ENCODE data around the gene C4B. TPM values are rescaled to one million over a fixed set of nuclear protein-coding genes. Genes with fewer than 3 reads are reported as not detected.

The C4B gene
- total RNA-seq, 1 donor from 2014 or later = 3.2 TPM

DNA sequence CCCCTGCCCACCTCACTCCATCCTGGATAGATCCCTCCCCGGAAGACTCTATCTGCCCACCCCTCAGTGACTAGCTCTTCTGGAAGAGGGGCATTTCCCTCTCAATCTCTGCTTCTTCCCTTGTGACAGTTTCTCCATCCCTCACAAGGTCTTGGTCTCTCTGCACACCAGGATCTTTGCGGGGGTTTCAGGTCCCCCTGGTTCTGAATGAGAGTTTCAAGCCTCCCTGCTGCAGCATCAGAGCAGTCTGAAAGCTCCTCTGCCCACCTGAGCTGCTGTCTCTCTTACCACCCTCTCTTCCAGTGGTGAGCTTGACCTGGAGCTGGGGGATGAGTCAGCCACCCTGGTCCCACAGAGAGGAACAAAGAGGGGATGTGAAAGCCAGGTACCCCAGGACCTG is 70.2 kb downstream of the C4B start:
- no peak for DNase-seq (ENCODE audit: low read depth)
- Mint-ChIP-seq H3K9me3 (ENCODE audit: unreplicated experiment) (peaks cover 5% of the 10 kb centered on the region), H3K27me3 (ENCODE audit: low read depth, unreplicated experiment) (peaks cover 80% of the 10 kb centered on the region), H3K27ac (ENCODE audit: unreplicated experiment) (no peak overlapping the region), H3K4me3 (ENCODE audit: unreplicated experiment) (no peak overlapping the region), H3K4me1 (ENCODE audit: low read depth, unreplicated experiment) (peaks cover 18% of the 10 kb centered on the region), H3K36me3 (ENCODE audit: low read depth, unreplicated experiment) (no peaks in the 10 kb centered on the region)
- Histone ChIP-seq H3K36me3 (ENCODE audit: insufficient read depth, low read length) (no peaks in the 10 kb centered on the region), H3K4me3 (ENCODE audit: insufficient read depth, low read depth, low read length) (no peak overlapping the region), H3K27ac (ENCODE audit: low read depth, low read length) (no peak overlapping the region), H3K79me2 (ENCODE audit: insufficient read depth, low read length) (no peaks in the 10 kb centered on the region), H3K9me3 (ENCODE audit: insufficient read depth, low read depth, low read length) (no peaks in the 10 kb centered on the region), H3K9ac (ENCODE audit: low read length) (no peak overlapping the region), H3K27me3 (ENCODE audit: insufficient read depth, low read length) (peaks cover 58% of the 10 kb centered on the region), H2AFZ (ENCODE audit: low read depth, low read length) (no peak overlapping the region), H4K20me1 (ENCODE audit: insufficient read depth, low read length) (peaks cover 40% of the 10 kb centered on the region), H3K4me2 (ENCODE audit: low read length) (no peak overlapping the region), H3K4me1 (ENCODE audit: insufficient read depth, low read length) (peaks cover 42% of the 10 kb centered on the region)
- TF ChIP-seq EZH2 (IDR thresholded peaks at IDR 0.05; ENCODE audit: insufficient read depth, low read length) = no peak
- TF ChIP-seq, protein P1, sequence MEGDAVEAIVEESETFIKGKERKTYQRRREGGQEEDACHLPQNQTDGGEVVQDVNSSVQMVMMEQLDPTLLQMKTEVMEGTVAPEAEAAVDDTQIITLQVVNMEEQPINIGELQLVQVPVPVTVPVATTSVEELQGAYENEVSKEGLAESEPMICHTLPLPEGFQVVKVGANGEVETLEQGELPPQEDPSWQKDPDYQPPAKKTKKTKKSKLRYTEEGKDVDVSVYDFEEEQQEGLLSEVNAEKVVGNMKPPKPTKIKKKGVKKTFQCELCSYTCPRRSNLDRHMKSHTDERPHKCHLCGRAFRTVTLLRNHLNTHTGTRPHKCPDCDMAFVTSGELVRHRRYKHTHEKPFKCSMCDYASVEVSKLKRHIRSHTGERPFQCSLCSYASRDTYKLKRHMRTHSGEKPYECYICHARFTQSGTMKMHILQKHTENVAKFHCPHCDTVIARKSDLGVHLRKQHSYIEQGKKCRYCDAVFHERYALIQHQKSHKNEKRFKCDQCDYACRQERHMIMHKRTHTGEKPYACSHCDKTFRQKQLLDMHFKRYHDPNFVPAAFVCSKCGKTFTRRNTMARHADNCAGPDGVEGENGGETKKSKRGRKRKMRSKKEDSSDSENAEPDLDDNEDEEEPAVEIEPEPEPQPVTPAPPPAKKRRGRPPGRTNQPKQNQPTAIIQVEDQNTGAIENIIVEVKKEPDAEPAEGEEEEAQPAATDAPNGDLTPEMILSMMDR (IDR thresholded peaks at IDR 0.05; ENCODE audit: insufficient read depth, low read depth, low read length) = no peak
- no peak for FAIRE-seq

Other genes with a start within 250 kb of the C4B start
- 0.54 and 0.94 TPM in 2 replicates for gene VWA7, start 237.5 kb upstream of the C4B start, total RNA-seq
- gene VARS1, start 219.0 kb upstream of the C4B start, total RNA-seq = 94.8 and 96.3 TPM in 2 replicates
- gene LSM2, start 207.8 kb upstream of the C4B start, total RNA-seq = 43.8 and 44.0 TPM in 2 replicates
- 0.98 and 1.1 TPM in 2 replicates for gene HSPA1L, start 199.5 kb upstream of the C4B start, total RNA-seq
- 52.6 and 52.7 TPM in 2 replicates for gene HSPA1A, start 199.3 kb upstream of the C4B start, total RNA-seq
- gene HSPA1B, start 187.1 kb upstream of the C4B start, total RNA-seq = 64.9 and 77.2 TPM in 2 replicates
- gene NEU1, start 152.0 kb upstream of the C4B start, total RNA-seq = 45.0 and 47.3 TPM in 2 replicates
- 0.23 and 0.29 TPM in 2 replicates for gene SLC44A4, start 135.8 kb upstream of the C4B start, total RNA-seq
- 32.6 and 35.8 TPM in 2 replicates for gene EHMT2, start 117.1 kb upstream of the C4B start, total RNA-seq
- gene ZBTB12, start 112.7 kb upstream of the C4B start, total RNA-seq = 3.7 and 4.6 TPM in 2 replicates
- 0.20 and 0.43 TPM in 2 replicates for gene C2, start 87.1 kb upstream of the C4B start, total RNA-seq
- 1.0 and 1.4 TPM in 2 replicates for gene CFB, start 68.7 kb upstream of the C4B start, total RNA-seq
- gene NELFE, start 55.8 kb upstream of the C4B start, total RNA-seq = 47.7 and 48.1 TPM in 2 replicates
- gene SKIC2, start 55.6 kb upstream of the C4B start, total RNA-seq = 75.3 and 79.1 TPM in 2 replicates
- 12.6 and 15.6 TPM in 2 replicates for gene DXO, start 42.7 kb upstream of the C4B start, total RNA-seq
- gene C4A, start 32.7 kb upstream of the C4B start, total RNA-seq = 3.8 and 4.6 TPM in 2 replicates
- gene CYP21A2, start 23.6 kb downstream of the C4B start, total RNA-seq = 0.11 and 0.46 TPM in 2 replicates
- 1.8 and 2.3 TPM in 2 replicates for gene TNXB, start 94.5 kb downstream of the C4B start, total RNA-seq
- 68.7 and 70.1 TPM in 2 replicates for gene ATF6B, start 113.5 kb downstream of the C4B start, total RNA-seq
- 5.2 TPM in 2 replicates for gene FKBPL, start 115.5 kb downstream of the C4B start, total RNA-seq
- 0.45 and 0.67 TPM in 2 replicates for gene PRRT1, start 137.1 kb downstream of the C4B start, total RNA-seq
- gene PPT2, start 139.3 kb downstream of the C4B start, total RNA-seq = 25.6 and 33.0 TPM in 2 replicates
- 10.4 and 13.3 TPM in 2 replicates for gene EGFL8, start 149.8 kb downstream of the C4B start, total RNA-seq
- gene AGPAT1, start 161.3 kb downstream of the C4B start, total RNA-seq = 94.8 and 98.1 TPM in 2 replicates
- 59.0 and 60.0 TPM in 2 replicates for gene RNF5, start 163.6 kb downstream of the C4B start, total RNA-seq
- gene AGER, start 169.5 kb downstream of the C4B start, total RNA-seq = 7.5 and 9.9 TPM in 2 replicates
- 80.7 and 83.7 TPM in 2 replicates for gene PBX2, start 175.4 kb downstream of the C4B start, total RNA-seq
- gene GPSM3, start 177.8 kb downstream of the C4B start, total RNA-seq = 9.6 and 10.2 TPM in 2 replicates
- gene NOTCH4, start 209.3 kb downstream of the C4B start, total RNA-seq = 0.57 and 0.60 TPM in 2 replicates

Data from astrocyte (in vitro differentiated cells and primary cell).